ENCODE data around the gene ATXN7L3.

The ATXN7L3 gene

DNA sequence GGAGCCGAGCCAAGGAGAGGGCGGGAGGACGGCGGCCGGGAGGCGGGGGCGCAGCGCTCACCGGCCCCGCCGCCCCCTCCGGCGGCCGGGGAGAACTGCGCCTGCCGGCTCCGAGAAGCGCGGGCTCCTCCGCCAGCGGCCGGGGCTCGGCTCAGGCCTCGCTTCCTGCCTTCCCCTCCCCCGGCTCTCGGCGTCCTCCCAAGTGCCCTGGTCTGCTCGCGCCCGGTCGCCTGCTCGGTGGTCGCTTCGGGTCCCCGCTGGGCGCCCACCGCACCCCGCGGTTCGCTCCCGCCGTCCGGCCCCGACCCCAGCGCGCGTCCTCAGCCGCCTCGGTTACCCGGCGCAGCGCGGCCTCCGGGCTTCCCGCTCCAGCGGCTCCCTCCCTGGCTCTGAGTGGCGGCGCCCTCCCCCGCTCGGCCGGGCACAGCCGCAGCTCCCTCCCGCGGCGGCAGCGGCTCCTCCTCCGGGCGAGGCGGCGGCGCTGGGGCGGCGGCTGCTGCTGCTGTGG, 19.5 kb upstream of the ATXN7L3 start:
- ATAC-seq: peak; percentile 2; the same call in 2 of the 3 replicates
- TF ChIP-seq PPARA (CRISPR knock-in tag; IDR thresholded peaks at IDR 0.05; ENCODE audit: borderline replicate concordance): no peak
- TF ChIP-seq, protein P1, sequence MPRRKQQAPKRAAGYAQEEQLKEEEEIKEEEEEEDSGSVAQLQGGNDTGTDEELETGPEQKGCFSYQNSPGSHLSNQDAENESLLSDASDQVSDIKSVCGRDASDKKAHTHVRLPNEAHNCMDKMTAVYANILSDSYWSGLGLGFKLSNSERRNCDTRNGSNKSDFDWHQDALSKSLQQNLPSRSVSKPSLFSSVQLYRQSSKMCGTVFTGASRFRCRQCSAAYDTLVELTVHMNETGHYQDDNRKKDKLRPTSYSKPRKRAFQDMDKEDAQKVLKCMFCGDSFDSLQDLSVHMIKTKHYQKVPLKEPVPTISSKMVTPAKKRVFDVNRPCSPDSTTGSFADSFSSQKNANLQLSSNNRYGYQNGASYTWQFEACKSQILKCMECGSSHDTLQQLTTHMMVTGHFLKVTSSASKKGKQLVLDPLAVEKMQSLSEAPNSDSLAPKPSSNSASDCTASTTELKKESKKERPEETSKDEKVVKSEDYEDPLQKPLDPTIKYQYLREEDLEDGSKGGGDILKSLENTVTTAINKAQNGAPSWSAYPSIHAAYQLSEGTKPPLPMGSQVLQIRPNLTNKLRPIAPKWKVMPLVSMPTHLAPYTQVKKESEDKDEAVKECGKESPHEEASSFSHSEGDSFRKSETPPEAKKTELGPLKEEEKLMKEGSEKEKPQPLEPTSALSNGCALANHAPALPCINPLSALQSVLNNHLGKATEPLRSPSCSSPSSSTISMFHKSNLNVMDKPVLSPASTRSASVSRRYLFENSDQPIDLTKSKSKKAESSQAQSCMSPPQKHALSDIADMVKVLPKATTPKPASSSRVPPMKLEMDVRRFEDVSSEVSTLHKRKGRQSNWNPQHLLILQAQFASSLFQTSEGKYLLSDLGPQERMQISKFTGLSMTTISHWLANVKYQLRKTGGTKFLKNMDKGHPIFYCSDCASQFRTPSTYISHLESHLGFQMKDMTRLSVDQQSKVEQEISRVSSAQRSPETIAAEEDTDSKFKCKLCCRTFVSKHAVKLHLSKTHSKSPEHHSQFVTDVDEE (CRISPR knock-in tag; IDR thresholded peaks at IDR 0.05): no peak
- TF ChIP-seq ZC3H10 (CRISPR knock-in tag; IDR thresholded peaks at IDR 0.05): no peak
- TF ChIP-seq, protein P2, sequence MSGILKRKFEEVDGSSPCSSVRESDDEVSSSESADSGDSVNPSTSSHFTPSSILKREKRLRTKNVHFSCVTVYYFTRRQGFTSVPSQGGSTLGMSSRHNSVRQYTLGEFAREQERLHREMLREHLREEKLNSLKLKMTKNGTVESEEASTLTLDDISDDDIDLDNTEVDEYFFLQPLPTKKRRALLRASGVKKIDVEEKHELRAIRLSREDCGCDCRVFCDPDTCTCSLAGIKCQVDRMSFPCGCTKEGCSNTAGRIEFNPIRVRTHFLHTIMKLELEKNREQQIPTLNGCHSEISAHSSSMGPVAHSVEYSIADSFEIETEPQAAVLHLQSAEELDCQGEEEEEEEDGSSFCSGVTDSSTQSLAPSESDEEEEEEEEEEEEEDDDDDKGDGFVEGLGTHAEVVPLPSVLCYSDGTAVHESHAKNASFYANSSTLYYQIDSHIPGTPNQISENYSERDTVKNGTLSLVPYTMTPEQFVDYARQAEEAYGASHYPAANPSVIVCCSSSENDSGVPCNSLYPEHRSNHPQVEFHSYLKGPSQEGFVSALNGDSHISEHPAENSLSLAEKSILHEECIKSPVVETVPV (CRISPR knock-in tag; IDR thresholded peaks at IDR 0.05): no peak
- 0 out of 2 replicates have a peak, but pooled peaks have one; percentile 54 for TF ChIP-seq ZFP3 (CRISPR knock-in tag; IDR thresholded peaks at IDR 0.05)

DNA sequence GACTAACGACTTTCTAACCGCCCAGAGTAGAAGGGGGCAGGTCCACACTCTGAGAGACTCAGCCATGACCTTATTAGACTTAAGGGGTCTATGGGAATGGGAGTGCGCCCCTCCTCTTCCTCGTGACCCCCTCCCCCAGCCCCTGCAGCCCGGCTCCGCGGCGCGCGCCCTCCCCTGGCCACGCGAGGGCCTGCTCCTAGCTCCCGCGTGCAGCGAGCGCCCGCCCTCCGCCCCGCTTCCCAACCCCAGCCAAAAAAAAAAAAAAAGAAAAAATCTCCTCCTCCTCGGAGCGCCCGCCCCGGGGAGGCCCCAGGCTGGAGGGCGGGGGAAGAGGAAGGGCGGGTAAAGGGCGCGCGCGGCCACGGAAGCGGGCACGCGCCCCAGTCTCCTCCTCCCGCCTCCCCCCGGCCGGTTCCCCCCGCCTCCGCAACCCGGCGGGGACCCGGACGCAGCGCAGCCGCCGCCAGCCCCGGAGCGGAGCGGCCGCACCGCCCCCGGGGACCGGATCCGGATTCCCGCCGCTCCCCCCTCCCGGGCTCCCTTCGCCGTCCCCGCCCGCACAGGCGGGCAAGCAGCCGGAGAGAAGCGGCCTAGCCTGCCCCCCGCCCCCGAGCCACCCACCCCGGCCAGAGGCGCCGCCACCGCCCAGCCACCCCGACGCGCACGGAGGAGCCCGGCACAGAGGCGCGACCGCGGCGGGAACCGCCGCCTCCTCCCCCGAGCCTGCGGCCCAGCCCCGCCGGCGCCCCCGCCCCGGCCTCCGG, 18.8 kb upstream of the ATXN7L3 start:
- TF ChIP-seq ZNF70 (CRISPR knock-in tag; IDR thresholded peaks at IDR 0.05) (no peak), ZFP30 (CRISPR knock-in tag; IDR thresholded peaks at IDR 0.05) (no peak), ZFP3 (CRISPR knock-in tag; IDR thresholded peaks at IDR 0.05) (no peak), ARNTL (CRISPR knock-in tag; IDR thresholded peaks at IDR 0.05; ENCODE audit: borderline replicate concordance, low read depth) (no peak), ESRRG (CRISPR knock-in tag; IDR thresholded peaks at IDR 0.05) (no peak), GLIS3 (CRISPR knock-in tag; IDR thresholded peaks at IDR 0.05) (no peak), ZC3H10 (CRISPR knock-in tag; IDR thresholded peaks at IDR 0.05) (no peak), ISL1 (CRISPR knock-in tag; IDR thresholded peaks at IDR 0.05) (no peak)
- TF ChIP-seq, protein P3, sequence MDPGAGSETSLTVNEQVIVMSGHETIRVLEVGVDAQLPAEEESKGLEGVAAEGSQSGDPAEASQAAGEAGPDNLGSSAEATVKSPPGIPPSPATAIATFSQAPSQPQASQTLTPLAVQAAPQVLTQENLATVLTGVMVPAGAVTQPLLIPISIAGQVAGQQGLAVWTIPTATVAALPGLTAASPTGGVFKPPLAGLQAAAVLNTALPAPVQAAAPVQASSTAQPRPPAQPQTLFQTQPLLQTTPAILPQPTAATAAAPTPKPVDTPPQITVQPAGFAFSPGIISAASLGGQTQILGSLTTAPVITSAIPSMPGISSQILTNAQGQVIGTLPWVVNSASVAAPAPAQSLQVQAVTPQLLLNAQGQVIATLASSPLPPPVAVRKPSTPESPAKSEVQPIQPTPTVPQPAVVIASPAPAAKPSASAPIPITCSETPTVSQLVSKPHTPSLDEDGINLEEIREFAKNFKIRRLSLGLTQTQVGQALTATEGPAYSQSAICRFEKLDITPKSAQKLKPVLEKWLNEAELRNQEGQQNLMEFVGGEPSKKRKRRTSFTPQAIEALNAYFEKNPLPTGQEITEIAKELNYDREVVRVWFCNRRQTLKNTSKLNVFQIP (CRISPR knock-in tag; IDR thresholded peaks at IDR 0.05; ENCODE audit: borderline replicate concordance, low read depth): no peak
- TF ChIP-seq, protein P4, sequence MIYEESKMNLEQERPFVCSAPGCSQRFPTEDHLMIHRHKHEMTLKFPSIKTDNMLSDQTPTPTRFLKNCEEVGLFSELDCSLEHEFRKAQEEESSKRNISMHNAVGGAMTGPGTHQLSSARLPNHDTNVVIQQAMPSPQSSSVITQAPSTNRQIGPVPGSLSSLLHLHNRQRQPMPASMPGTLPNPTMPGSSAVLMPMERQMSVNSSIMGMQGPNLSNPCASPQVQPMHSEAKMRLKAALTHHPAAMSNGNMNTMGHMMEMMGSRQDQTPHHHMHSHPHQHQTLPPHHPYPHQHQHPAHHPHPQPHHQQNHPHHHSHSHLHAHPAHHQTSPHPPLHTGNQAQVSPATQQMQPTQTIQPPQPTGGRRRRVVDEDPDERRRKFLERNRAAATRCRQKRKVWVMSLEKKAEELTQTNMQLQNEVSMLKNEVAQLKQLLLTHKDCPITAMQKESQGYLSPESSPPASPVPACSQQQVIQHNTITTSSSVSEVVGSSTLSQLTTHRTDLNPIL (CRISPR knock-in tag; IDR thresholded peaks at IDR 0.05; ENCODE audit: low read depth): no peak
- TF ChIP-seq, protein P5, sequence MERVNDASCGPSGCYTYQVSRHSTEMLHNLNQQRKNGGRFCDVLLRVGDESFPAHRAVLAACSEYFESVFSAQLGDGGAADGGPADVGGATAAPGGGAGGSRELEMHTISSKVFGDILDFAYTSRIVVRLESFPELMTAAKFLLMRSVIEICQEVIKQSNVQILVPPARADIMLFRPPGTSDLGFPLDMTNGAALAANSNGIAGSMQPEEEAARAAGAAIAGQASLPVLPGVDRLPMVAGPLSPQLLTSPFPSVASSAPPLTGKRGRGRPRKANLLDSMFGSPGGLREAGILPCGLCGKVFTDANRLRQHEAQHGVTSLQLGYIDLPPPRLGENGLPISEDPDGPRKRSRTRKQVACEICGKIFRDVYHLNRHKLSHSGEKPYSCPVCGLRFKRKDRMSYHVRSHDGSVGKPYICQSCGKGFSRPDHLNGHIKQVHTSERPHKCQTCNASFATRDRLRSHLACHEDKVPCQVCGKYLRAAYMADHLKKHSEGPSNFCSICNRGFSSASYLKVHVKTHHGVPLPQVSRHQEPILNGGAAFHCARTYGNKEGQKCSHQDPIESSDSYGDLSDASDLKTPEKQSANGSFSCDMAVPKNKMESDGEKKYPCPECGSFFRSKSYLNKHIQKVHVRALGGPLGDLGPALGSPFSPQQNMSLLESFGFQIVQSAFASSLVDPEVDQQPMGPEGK (CRISPR knock-in tag; IDR thresholded peaks at IDR 0.05; ENCODE audit: borderline replicate concordance): no peak
- peak; percentile 30 for ATAC-seq

DNA sequence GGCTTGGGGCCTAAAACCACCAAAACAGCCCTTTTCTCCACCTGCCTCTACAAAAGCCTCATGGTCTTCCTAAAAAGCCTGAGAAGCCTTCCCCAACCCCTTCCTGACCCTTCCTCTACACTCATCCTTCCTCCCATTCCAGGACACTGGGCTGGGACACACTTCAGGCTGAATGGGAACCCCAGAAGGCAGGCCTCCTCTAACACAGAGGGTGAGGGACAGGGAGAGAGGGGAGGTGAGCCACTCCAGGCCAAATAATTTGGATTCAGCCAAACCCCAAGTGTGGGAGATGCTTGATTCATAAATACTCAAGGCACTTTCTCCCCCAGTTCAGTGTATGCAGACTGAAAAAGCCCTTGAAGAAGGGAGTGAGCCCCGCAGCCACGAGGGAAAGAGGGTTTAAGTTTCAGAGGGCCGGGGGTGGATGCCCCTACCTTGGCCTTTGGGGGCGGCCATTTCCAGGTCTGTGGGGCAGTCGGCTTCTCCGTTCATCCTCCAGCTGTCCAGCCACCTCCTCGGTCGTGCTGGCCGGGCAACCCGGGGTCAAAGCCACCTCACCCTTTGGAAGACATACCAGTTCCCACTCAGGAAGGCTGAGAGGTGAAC, 18.2 kb upstream of the ATXN7L3 start:
- ATAC-seq: no peak
- TF ChIP-seq ZFP30 (CRISPR knock-in tag; IDR thresholded peaks at IDR 0.05): no peak
- no peak for TF ChIP-seq ZNF565 (CRISPR knock-in tag; conservative IDR thresholded peaks at IDR 0.05; ENCODE audit: low read depth)
- no peak for TF ChIP-seq TOX (CRISPR knock-in tag; IDR thresholded peaks at IDR 0.05; ENCODE audit: borderline replicate concordance)
- TF ChIP-seq RARB (CRISPR knock-in tag; IDR thresholded peaks at IDR 0.05): no peak
- TF ChIP-seq, protein P1 (CRISPR knock-in tag; IDR thresholded peaks at IDR 0.05): no peak
- TF ChIP-seq, protein P4 (CRISPR knock-in tag; IDR thresholded peaks at IDR 0.05; ENCODE audit: low read depth): no peak
- TF ChIP-seq GLIS3 (CRISPR knock-in tag; IDR thresholded peaks at IDR 0.05): no peak
- TF ChIP-seq, protein P5 (CRISPR knock-in tag; IDR thresholded peaks at IDR 0.05; ENCODE audit: borderline replicate concordance): no peak
